Measurements from ENCODE around the gene SCAMP4. TPM values are rescaled to one million over a fixed set of nuclear protein-coding genes. Genes with fewer than 3 reads are reported as not detected.

Gene SCAMP4
- total RNA-seq, 1 experiment from 2014 or later, result 48.7 TPM

GRCh38 chr19:1968279-1969175, 63.3 kb downstream of the SCAMP4 start:
- peaks cover 12% of the 10 kb centered on the region for H3K36me3 Mint-ChIP-seq (ENCODE audit: insufficient read depth, unreplicated experiment)
- intact Hi-C loops (cut with micrococcal nuclease), result no loop called here
- ChIA-PET CTCF (no interaction called here), POLR2A (no interaction called here)
- DNase-seq (ENCODE audit: unreplicated experiment), result no peak
- H3K9me3 Mint-ChIP-seq (ENCODE audit: unreplicated experiment), result no peaks in the 10 kb centered on the region
- no peak overlapping the region for H3K4me3 Mint-ChIP-seq (ENCODE audit: unreplicated experiment)
- TF ChIP-seq CTCF (IDR thresholded peaks at IDR 0.05; ENCODE audit: unreplicated experiment), result no peak
- no TSS peak for BruUV-seq (replicated peaks)
- H3K27me3 Mint-ChIP-seq (ENCODE audit: insufficient read depth, unreplicated experiment), result no peaks in the 10 kb centered on the region
- no peaks in the 10 kb centered on the region for H3K4me1 Mint-ChIP-seq (ENCODE audit: insufficient read depth, unreplicated experiment)
- peak overlapping the region; percentile 54 for H3K27ac Mint-ChIP-seq (ENCODE audit: low read depth, unreplicated experiment)

GRCh38 chr19:1969176-1970002, 64.2 kb downstream of the SCAMP4 start:
- Mint-ChIP-seq H3K36me3 (ENCODE audit: insufficient read depth, unreplicated experiment) (peaks cover 12% of the 10 kb centered on the region), H3K27ac (ENCODE audit: low read depth, unreplicated experiment) (no peak overlapping the region), H3K4me1 (ENCODE audit: insufficient read depth, unreplicated experiment) (no peaks in the 10 kb centered on the region), H3K4me3 (ENCODE audit: unreplicated experiment) (no peak overlapping the region), H3K9me3 (ENCODE audit: unreplicated experiment) (no peaks in the 10 kb centered on the region), H3K27me3 (ENCODE audit: insufficient read depth, unreplicated experiment) (no peaks in the 10 kb centered on the region)
- no peak for TF ChIP-seq CTCF (IDR thresholded peaks at IDR 0.05; ENCODE audit: unreplicated experiment)
- CTCF ChIA-PET, result no interaction called here
- no TSS peak for BruUV-seq (replicated peaks)
- DNase-seq (ENCODE audit: unreplicated experiment), result no peak
- POLR2A ChIA-PET, result no interaction called here
- intact Hi-C loops (cut with micrococcal nuclease), result no loop called here

GRCh38 chr19:1970003-1970805, 65.0 kb downstream of the SCAMP4 start:
- TF ChIP-seq CTCF (IDR thresholded peaks at IDR 0.05; ENCODE audit: unreplicated experiment), result no peak
- Mint-ChIP-seq H3K4me3 (ENCODE audit: unreplicated experiment) (no peak overlapping the region), H3K27me3 (ENCODE audit: insufficient read depth, unreplicated experiment) (no peaks in the 10 kb centered on the region), H3K36me3 (ENCODE audit: insufficient read depth, unreplicated experiment) (peaks cover 15% of the 10 kb centered on the region), H3K27ac (ENCODE audit: low read depth, unreplicated experiment) (no peak overlapping the region), H3K9me3 (ENCODE audit: unreplicated experiment) (no peaks in the 10 kb centered on the region), H3K4me1 (ENCODE audit: insufficient read depth, unreplicated experiment) (no peaks in the 10 kb centered on the region)
- POLR2A ChIA-PET, result interaction anchor here (0.7 kb wide), 2 partner anchors 65 to 500 kb away, joined by 3 read pairs; no protein-coding TSS in a partner anchor
- no TSS peak for BruUV-seq (replicated peaks)
- intact Hi-C loops (cut with micrococcal nuclease), result no loop called here
- peak; percentile 40 for DNase-seq (ENCODE audit: unreplicated experiment)
- CTCF ChIA-PET, result no interaction called here

Measured in MCF 10A (cell line).